Esophagus mucosa (tissue), 1 donor: ENCODE data around the gene ADK. TPM values are rescaled to one million over a fixed set of nuclear protein-coding genes. Genes with fewer than 3 reads are reported as not detected.
"Not testable (repeated sequence)": the region's sequence is repeated elsewhere in the genome, so short reads cannot be mapped to it uniquely, and the experiment has no call there.

ENCODE experiments used
- ATAC-seq: fragments of 200-7000 bp; cut with Tn5 transposase; one replicate; pipeline ENCODE4 v1.9.1; 2020
- total RNA-seq: library from RNA; stranded (reverse); gene quantifications from one replicate; pipeline ENCODE4 v1.2.4, GENCODE V29; 2023
- donor health status: DM: yes; HTN: yes; CAD: no.

The ADK gene
- total RNA-seq, 1 donor from 2014 or later, result 50.8 TPM

GRCh38 chr10:74432841-74433594 is 282.0 kb downstream of the ADK start:
- ATAC-seq, result no peak

- ATAC-seq, result no peak
Observed at GRCh38 chr10:74433595-74433956, 282.6 kb downstream of the ADK start.

- ATAC-seq, result no peak
Observed at GRCh38 chr10:74433993-74434392, 283.0 kb downstream of the ADK start.

- no peak for ATAC-seq
Observed at GRCh38 chr10:74434547-74434946, 283.5 kb downstream of the ADK start.

- ATAC-seq, result no peak
Observed at GRCh38 chr10:74436523-74437170, 285.6 kb downstream of the ADK start.

GRCh38 chr10:74437822-74438221 is 286.8 kb downstream of the ADK start:
- ATAC-seq, result no peak

GRCh38 chr10:74439213-74439612 is 288.2 kb downstream of the ADK start:
- no peak for ATAC-seq

GRCh38 chr10:74445493-74445892 is 294.5 kb downstream of the ADK start:
- ATAC-seq, result no peak

- no peak for ATAC-seq
Observed at GRCh38 chr10:74450602-74451001, 299.6 kb downstream of the ADK start.

GRCh38 chr10:74451127-74451829 is 300.3 kb downstream of the ADK start:
- no peak for ATAC-seq

GRCh38 chr10:74453169-74453568 is 302.1 kb downstream of the ADK start:
- ATAC-seq, result no peak

- not testable (repeated sequence) for ATAC-seq
Observed at GRCh38 chr10:74457478-74457877, 306.5 kb downstream of the ADK start.

GRCh38 chr10:74460812-74461211 is 309.8 kb downstream of the ADK start:
- no peak for ATAC-seq

GRCh38 chr10:74474022-74474713 is 323.1 kb downstream of the ADK start:
- peak; percentile 90 for ATAC-seq

- ATAC-seq, result not testable (repeated sequence)
Observed at GRCh38 chr10:74476162-74476706, 325.2 kb downstream of the ADK start.

GRCh38 chr10:74480778-74481177 is 329.8 kb downstream of the ADK start:
- no peak for ATAC-seq

- ATAC-seq, result no peak
Observed at GRCh38 chr10:74483356-74483755, 332.3 kb downstream of the ADK start.

- ATAC-seq, result no peak
Observed at GRCh38 chr10:74485283-74485682, 334.3 kb downstream of the ADK start.

- ATAC-seq, result no peak
Observed at GRCh38 chr10:74486659-74487058, 335.6 kb downstream of the ADK start.

GRCh38 chr10:74488907-74489306 is 337.9 kb downstream of the ADK start:
- no peak for ATAC-seq

GRCh38 chr10:74490551-74490950 is 339.5 kb downstream of the ADK start:
- no peak for ATAC-seq

GRCh38 chr10:74491014-74491413 is 340.0 kb downstream of the ADK start:
- ATAC-seq, result no peak

GRCh38 chr10:74496276-74496675 is 345.3 kb downstream of the ADK start:
- ATAC-seq, result not testable (repeated sequence)
